Stimulated activated CD8-positive, alpha-beta memory T cell treated with anti-CD3 and anti-CD28 coated beads, Interleukin-12 subunit alpha, Interleukin-12 subunit beta, amount 100 ng/mL, for 4 hours (primary cell): ENCODE measurements around the gene RAB10.
"Not testable (repeated sequence)": the region's sequence is repeated elsewhere in the genome, so short reads cannot be mapped to it uniquely, and the experiment has no call there.

Source experiments
- DNase-seq: peaks from one replicate; pipeline ENCODE4 v3.0.0-alpha.2; 2020; ENCODE audit warnings: low read depth

Gene RAB10

DNA sequence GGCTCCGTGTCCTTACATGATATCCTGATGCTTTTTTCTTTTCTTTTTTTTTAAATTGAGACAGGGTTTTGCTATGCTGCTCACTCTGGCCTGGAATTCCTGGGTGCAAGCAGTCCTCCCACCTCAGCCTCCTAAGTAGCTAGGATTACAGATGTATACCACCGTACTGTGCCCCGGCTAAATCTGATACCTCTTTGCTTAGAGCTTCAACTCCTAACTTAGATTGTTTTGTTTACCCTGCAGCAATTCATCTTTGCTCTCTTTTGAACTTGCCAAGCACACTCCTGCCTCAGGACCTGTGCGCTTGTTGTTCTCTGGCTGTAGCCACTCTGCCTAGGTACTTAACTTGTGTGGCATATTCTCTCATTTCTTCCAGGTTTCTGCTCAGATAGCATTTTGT lies 24.5 kb downstream of the RAB10 start:
- no peak for DNase-seq

DNA sequence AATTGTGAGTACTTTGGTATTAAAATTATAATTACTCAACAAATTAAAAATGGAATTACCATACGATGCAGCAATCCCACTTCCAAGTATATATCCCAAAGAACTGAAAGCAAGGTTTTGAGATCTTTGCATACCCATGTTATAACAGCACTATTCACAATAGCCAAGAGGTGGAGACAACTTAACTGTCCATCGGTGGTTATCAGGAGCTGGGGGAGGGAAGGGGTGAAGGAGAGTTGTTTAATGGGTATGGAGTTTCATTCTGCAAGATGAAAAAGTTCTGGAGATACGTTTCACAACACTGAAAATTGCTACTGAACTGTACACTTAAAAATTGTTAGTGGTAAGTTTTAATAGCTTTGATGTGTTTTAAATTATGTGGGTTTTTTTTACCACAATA lies 25.7 kb downstream of the RAB10 start:
- no peak for DNase-seq

DNA sequence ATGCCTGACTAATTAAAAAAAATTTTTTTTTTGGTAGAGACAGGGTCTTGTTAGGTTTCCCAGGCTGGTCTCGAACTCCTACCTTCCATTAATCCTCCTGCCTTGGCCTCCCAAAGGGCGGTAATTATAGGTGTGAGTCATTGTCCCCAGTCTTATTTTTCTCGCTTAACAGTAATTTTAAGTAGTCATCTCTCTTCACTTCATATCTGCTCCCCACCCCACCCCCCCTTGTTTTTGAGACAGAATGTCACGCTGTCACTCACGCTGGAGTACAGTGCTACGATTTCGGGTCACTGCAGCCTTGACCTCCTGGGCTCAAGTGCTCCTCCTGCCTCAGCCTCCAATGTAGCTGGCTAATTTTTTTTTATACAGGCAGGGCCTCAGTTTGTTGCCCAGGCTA lies 27.7 kb downstream of the RAB10 start:
- DNase-seq: no peak

DNA sequence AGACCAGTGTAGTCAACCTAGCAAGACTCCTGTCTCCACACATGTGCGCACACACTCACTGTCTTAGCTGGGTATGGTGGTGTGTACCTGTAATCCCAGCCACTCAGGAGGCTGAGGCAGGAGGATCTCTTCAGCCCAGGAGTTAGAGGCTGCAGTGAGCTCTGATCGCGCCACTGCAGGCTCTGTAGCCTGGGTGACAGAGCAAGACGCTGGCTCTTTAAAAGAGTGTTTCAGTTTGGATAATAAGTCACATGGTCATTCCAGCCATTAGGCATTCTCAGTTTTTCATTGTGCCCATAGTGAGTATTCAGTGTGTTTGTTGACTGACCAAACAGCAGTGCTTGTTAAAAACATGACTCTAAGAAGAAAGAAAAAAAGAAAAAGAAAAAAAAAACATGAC lies 31.0 kb downstream of the RAB10 start:
- no peak for DNase-seq

DNA sequence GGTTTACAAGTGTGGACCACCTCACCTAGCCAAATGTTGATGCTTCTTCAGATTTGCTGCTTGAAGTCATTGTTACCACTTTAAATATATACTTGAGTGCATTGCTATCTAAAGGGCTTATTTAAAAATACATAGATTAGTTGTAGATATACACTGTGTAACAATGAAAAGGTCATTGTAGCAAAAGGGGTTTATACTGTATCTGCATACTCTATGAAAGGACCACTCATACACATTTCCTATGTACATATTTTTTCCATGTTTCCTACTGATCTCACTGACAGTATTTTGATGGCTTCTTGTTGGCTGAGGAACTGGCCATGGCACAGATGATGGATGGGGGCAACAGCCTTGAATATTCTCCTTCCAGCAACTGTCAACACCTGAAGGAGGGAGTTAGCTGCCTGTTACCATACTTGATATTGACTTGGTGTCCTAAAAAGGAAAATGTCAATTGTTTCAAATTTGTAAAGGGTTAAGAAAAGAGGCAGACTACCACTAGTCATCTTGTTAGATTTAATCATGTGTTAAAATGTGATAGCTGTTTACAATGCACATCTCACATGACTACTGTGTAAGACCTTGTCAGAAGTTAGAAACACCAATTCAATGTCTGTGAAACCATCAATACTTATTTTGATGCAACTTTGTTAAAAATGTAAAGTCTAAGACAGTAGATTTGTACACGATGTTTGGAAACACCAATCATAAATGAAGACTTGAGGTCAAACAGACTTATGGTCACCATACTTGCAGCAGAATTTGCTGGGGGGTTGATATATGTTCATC lies 33.5 kb downstream of the RAB10 start:
- DNase-seq: no peak

DNA sequence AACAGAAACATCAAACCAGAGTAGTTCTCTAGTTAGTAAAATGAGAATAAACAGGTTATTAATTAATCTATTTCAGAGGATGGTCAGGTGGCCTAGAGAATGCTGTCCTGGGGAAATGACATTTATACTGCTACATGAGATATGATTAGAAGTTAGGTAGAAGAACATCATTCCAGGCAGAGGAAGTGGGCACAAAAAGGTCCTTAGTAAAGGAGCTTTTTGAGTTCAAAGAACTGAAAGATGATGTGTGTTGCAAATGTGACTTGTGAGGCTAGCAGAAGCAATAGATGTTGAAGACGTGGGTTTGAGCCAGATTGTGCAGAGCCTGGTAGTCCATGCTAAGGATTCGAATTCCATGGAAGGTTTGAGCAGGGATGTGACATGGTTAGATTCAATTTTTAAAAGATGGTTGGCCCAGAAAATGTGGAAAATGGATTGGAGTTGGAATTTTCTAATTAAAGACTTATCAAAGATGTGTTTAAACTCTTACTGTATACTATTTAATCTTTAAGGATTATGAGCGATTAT lies 34.2 kb downstream of the RAB10 start:
- no peak for DNase-seq

DNA sequence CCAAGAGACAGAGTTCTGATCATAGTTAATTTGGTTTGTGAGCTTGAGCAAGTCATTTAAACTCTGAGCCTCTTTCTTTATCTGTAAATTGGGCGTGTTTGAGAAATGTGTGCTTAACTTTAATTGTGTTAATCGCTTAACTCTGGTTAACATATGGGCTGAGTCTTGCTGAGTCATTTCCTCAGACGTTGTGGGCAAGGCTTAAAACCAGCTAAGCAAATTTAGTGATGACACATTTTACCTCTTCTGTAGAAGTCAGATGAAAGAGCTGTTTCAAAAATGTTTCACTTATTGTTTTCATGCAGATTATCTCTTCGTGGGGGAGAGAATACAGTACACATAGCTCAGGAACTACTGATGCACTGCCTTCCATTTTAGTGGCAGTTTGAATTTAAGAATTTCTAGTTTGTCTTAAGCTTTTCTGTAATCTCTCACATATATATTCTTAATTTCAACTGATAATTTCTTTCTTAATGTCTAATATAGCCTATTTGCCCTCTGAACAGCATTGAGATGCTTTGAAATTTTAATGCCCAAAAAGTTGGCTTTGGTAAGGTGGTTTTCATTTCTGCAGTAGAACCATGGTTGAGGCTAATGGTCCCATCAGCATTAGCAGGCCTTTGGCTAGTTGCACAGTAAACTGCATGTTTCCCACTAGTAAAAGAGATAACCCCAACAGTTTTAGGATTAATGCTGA lies 34.9 kb downstream of the RAB10 start:
- no peak for DNase-seq

DNA sequence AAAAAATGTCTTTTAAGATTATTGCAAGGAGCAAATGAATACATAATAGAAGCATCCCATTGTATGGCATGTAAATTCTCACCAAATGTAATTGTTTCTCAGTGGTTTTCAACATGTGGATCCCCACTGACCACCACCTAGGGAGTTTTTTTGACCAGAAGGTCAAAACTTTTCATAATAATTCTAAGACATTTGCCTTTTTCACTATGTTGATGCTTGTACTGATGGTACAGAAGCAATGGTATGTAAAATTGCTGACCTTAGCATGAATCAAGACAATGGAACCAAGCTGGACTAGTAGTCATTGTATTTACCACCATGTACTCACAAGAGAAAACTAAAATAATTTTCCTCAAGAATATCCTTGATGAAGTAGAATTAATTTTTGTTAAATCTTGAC lies 36.8 kb downstream of the RAB10 start:
- no peak for DNase-seq

DNA sequence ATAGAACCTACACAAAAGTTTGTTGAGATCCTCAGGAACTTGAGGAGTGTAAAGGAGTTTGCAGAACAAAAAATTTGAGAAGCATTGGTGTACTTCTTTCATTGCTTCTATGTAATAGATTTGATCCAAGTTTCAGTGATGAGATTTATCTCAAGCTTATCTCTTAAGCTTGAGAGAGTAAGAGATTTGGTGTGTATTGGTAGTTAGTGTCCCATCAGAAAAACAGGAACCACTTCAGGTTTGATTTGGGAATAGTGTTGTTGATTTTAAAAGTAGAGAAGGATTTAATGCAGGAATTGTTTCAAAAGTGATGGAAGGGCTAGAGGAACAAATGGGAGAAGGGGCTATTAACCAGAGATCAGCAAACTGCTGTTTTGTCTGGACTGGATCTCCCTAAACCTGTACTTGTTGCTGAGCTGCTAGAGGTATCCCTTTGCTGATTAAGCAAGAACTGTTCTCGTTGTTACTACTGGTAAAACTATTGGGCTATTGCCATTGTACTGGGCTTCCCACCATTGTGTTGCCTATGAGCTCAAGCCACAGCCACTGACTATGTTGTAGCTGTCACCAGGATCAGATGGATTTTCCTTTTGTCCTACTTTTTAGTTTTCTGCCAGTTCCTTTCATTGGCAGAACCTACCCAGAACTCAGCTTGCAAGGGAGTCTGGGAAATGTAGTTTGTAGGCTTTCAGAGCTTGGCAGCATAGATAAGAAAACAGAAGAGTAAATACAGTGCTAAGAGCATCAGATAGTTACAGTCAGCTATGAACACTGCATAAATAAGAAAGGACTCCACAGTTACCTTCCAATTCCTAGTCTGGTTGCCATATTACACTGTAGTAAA lies 39.3 kb downstream of the RAB10 start:
- no peak for DNase-seq

DNA sequence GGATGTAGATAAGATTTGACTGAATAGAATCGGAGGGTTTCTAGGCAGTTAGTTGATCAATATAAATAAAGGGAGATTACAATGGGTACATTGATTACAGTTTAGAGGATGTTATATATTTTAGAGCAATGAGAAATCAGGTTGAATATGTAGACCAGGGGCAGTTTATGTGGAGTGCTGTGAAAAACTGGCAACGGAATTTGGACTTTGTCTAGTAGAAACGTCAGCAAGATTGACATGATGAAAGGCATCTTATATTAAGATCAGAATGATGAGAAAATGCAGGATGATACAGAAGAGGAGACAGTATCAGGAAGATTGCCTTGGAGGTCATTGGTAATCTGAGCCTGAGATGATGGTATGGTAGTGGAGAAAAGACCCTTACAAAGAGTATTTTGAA lies 39.9 kb downstream of the RAB10 start:
- no peak for DNase-seq

DNA sequence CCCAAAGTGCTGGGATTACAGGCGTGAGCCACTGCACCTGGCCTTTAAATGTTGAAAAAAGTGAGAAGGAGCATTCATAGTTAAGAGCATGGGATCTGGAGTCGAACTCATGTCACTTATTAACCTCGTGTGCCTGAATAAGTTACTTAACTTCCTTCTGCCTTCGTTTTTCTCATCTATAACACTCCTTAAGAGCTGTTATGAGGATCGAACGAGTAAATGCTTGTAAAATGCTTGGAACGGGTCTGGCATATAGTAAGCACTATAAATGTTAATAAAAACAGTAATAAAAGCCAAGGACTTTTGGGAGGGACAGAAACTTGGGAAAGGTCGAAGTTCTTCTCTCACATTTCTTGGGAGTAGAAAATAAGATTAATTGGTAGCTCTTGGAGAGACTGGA lies 40.8 kb downstream of the RAB10 start:
- no peak for DNase-seq

DNA sequence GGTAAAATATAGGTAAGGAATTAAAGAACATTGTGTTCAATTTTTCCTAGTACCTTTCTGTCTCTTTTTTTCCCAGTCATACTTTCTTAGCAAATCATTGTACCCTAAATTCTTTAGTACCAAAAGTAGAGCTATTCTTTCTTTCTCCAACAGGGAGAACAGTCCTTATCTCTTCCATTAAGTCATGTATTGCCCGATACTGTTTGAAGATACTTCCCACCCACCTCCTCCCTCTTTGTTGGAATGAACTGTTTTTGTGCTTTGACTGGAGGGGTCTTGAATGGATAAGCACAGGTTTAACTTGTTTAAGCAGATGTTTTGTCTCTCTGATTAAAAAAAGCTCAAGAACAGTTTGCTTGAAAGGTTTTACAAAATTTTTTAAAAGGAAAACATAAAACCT lies 41.3 kb downstream of the RAB10 start:
- no peak for DNase-seq

DNA sequence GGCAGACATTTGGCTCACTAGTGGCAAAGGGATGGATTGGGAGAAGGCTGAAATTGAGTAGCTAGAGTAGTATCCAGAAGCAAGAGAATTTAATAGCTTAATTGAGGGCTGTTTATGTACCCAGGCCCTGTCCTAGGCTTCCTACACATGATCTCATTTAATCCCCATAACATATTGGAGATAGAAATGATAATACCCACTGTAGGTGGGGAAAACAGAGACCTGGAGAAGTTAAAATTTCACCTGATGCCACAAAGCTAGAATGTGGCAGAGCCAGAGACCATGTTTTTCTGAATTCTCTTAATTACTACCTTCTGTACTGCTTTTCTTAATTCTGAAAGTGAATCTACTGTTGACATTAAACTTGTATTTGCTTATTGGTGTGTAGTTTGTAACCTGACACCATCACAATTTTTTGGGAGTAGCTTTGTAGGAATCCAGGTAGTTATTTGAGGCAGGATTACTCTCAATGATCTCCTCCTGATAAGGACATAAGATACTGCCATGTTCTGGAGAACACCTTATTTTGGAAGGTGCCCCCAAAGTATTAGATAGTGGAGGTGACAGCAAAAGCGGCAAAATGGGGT lies 42.2 kb downstream of the RAB10 start:
- DNase-seq: no peak

DNA sequence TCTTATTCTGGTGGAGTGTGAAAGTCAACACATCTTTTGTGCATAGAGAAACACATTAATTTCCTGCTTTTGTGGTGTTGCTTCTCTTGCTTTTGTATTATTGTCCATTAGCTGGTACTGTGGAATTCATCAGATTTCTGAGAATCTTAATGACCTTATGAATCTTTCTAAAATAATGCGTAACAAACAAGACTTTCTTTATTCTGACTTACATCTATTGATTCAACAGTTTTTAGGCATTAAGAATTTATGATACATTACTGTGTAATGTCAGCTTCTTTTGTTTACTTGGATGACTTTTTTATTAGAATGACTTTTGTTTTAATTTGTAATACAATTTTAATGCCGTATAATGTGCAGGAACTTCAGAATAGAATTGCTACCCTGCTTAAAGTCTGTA lies 43.4 kb downstream of the RAB10 start:
- no peak for DNase-seq

DNA sequence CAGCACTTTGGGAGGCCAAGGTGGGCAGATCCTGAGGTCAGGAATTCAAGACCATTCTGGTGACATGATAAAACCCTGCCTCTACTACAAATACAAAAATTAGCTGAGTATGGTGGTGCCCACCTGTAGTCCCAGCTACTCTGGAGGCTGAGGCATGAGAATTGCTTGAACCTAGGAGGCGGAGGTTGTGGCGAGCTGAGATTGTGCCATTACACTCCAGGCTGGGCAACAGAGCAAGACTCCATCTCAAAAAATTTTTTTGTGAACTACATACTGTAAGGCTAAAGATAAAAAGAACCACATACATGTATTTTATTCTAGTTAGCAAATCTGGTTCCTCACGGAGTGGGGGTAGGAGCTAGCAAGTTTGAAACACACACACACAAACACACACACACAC lies 45.1 kb downstream of the RAB10 start:
- no peak for DNase-seq

DNA sequence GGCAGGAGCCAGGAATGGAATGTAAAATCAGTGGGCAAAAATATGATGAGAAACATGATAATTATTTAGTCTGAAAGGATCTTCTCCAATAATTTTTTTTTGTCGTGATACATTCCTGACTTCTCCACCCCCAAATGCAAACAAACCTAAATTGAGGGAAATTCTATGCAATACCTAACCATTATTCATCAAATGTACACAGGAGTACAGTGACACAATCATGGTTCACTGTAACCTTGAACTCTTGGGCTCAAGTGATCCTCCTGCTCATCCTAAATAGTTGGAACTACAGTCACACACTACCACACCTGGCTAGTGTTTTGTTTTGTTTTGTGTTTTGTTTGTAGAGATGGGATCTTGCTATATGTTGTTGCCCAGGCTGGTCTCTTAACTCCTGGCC lies 46.5 kb downstream of the RAB10 start:
- no peak for DNase-seq

DNA sequence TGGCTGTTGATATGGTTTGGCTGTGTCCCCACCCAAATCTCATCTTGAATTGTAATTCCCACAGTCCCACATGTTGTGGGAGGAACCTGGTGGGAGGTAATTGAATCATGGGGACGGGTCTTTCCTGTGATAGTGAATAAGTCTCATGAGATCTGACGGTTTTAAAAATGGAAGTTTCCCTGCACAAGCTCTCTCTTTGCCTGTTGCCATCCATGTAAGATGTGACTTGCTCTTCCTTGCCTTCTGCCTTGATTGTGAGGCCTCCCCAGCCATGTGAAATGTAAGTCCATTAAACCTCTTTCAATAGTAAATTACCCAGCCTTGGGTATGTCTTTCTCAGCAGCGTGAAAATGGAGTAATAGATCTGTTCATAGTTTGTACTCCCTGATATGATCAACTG lies 47.0 kb downstream of the RAB10 start:
- not testable (repeated sequence) for DNase-seq

DNA sequence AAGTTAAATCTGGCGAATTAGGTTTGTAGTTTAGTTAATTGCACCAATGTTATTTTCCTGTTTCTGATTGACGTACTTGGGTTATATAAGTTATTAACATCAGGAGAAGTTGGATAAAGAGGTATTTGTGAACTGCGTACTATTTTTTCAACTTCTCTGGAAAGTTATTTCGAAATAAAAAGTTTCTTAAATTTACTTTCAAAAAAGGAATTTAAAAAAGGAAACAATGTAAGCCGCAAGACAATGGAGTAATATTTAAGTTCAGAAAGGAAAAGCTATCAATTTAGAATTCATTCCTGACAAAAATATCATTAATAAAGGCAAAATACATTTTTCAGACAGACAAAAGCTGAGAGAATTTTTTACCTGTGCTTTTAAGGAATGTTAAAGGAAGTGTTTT lies 47.7 kb downstream of the RAB10 start:
- DNase-seq: no peak

DNA sequence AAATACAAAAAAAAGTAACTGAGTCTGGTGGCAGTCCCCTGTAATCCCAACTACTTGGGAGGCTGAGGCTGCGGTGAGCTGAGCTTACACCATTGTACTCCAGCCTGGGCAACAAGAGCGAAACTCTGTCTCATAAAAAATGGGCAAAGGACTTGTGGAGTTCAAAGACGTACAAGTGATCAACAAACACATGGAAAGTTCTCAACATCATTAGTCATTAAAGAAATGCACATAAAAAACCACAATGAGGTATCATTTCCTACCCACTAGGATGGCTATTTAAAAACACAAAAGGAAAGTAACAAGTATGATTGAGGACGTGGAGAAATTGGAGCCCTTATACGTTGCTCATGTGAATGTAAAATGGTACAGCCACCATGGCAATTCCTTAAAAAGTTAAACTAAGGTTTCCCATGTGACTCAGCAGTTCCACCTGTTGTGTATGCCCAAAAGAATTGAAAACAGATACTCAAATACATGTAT lies 52.3 kb downstream of the RAB10 start:
- DNase-seq: no peak

DNA sequence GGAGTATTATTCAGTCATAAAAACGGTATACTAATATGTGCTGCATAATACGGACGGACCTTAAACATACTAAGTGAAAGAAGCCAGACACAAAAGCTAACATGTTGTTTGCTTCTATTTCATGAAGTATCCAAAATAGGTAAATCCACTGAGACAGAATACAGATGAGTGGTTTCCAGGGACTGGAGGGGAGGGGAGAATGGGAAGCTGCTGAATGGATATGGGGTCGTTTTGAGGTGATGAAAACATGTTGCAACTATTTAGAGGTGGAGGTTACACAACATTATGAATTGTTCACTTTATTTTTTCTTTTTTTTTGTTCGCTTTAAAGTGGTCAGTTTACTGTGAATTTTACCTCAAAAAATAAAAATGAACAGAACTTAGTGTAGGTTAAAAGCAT lies 52.9 kb downstream of the RAB10 start:
- no peak for DNase-seq

DNA sequence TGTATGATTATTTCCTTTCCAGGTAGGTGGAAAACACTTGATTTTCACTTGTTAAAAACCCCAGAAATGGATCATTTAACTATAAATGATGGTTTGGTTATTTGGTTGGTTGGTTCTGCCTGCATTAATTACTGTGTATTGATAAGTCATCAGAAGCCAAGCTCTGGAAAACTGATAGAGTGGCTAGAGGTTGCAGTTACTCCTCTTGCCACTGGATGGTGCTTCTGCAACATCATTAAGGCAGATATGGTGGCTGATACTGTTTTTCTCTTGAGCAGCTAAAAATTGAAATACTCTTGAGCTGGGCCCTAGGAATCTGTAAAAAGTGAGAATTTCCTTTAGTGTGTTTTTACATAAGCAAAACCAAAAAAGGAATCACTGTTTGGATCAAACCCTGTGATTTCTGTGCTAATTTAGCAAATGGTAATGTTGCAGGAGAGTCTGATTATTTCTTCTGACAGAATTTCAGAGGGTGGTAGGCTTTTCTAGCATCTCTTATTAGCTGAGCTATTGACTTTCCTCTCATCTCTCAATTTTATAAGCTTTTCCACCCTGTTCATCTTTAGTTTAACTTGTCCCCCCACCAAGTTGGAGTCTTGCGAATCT lies 54.3 kb downstream of the RAB10 start:
- no peak for DNase-seq

DNA sequence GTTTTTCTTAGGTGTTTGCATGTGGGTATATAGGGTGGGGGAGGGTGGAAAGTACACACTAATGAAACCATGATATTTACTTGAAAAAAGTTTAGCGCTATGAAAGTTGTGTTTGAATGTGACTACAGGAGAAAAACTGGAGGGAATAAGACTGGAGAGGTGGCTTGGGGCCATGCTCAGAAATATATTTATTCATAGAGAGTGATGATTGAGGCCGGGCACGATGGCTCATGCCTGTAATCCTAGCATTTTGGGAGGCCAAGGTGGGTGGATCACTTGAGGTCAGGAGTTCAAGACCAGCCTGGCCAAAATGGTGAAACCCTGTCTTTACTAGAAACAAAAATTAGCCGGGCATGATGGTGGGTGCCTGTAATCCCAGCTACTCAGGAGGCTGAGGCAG lies 55.0 kb downstream of the RAB10 start:
- DNase-seq: not testable (repeated sequence)
